ENCODE results near the gene SH3PXD2A. TPM values are rescaled to one million over a fixed set of nuclear protein-coding genes. Genes with fewer than 3 reads are reported as not detected.

Gene SH3PXD2A
- total RNA-seq, 1 donor from 2014 or later = 12.2 TPM

DNA sequence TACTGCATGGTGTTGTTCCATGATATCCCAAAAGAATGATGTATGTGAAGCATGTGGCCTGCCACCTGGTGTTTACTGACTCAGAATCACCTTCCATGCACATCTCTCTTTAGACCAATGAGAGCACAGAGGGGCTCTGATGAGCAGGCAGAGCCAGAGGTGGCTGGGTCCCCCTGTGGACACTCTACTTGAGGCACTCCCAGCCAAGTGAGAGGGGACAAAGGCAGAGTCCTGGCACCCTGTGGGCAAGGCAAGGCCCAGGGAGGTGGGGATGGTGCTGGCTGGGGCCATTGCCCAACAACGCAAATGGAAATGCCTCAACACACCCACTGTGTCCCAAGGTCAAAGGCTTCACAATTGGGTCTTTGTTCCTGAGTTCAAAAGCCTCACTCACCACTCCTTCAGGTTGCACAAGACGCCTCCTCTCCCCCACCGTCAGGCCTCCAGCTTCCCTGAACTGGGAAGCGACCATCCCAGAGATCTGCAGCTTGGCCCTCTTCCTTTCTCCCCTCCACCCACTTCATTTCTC, 197.3 kb downstream of the SH3PXD2A start:
- TF ChIP-seq, protein P1, sequence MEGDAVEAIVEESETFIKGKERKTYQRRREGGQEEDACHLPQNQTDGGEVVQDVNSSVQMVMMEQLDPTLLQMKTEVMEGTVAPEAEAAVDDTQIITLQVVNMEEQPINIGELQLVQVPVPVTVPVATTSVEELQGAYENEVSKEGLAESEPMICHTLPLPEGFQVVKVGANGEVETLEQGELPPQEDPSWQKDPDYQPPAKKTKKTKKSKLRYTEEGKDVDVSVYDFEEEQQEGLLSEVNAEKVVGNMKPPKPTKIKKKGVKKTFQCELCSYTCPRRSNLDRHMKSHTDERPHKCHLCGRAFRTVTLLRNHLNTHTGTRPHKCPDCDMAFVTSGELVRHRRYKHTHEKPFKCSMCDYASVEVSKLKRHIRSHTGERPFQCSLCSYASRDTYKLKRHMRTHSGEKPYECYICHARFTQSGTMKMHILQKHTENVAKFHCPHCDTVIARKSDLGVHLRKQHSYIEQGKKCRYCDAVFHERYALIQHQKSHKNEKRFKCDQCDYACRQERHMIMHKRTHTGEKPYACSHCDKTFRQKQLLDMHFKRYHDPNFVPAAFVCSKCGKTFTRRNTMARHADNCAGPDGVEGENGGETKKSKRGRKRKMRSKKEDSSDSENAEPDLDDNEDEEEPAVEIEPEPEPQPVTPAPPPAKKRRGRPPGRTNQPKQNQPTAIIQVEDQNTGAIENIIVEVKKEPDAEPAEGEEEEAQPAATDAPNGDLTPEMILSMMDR (IDR thresholded peaks at IDR 0.05; ENCODE audit: insufficient read depth, low read length, poor library complexity, severe bottlenecking) = no peak
- Histone ChIP-seq H3K4me3 (ENCODE audit: low read depth, low read length) (no peak overlapping the region), H3K27me3 (ENCODE audit: control insufficient read depth, insufficient read depth, low read length) (no peaks in the 10 kb centered on the region), H3K36me3 (ENCODE audit: control insufficient read depth, insufficient read depth, low read length) (no peaks in the 10 kb centered on the region)
- DNase-seq (ENCODE audit: low read depth) = no peak

DNA sequence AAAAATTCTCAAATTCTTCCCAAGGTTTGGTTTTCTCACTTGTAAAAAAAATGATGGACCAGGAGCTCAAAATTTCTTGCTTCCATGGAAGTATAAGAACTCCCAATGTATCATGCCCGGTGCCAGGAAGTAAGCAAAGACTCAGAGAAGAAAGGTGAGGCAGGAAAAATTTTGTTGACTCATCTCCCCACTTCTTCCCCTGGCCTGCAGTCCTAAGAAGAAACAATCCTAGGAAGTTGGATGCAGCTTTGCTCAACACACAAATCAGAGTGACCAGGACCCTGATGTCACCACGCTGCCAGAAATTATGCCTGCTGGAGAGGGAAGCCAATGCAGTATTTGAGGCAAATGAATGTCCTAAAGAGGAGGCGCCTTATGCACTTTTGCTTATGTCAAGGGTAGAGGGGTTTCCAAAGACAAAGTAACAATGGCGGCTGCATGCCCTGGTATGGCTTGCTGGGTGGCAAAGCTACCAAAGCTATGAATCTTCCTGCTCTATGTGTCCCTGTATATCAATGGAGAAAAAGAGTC, 198.2 kb downstream of the SH3PXD2A start:
- no peak for DNase-seq (ENCODE audit: low read depth)

DNA sequence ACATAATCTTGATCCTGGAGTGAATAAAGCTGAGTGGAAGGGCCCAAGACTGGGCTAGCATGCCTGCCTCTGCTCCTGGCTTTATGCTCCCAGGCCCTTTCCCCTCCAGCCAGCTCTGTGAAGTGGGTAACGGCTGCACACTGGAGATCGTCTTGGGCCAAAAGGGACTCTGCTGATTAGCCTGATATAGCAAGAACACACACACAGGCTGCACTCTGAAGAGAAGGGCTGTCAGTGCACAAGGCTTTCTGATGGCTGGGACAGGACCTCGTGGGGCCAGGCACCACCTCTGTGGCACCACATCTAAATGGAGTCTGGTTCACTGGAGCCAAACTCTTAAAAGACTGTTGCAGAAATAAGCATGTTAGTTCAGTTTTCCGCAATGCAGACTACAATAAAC, 200.5 kb downstream of the SH3PXD2A start:
- no peaks in the 10 kb centered on the region for H3K36me3 ChIP-seq (ENCODE audit: control insufficient read depth, insufficient read depth, low read length)
- DNase-seq (ENCODE audit: low read depth) = no peak
- H3K27me3 ChIP-seq (ENCODE audit: control insufficient read depth, insufficient read depth, low read length) = no peaks in the 10 kb centered on the region
- TF ChIP-seq, protein P1 (IDR thresholded peaks at IDR 0.05; ENCODE audit: insufficient read depth, low read length, poor library complexity, severe bottlenecking) = no peak
- H3K4me3 ChIP-seq (ENCODE audit: low read depth, low read length) = no peak overlapping the region

More for the DNA sequence above, 198.2 kb downstream of the SH3PXD2A start:
- Histone ChIP-seq H3K27me3 (ENCODE audit: control insufficient read depth, insufficient read depth, low read length) (no peaks in the 10 kb centered on the region), H3K36me3 (ENCODE audit: control insufficient read depth, insufficient read depth, low read length) (no peaks in the 10 kb centered on the region), H3K4me3 (ENCODE audit: low read depth, low read length) (no peak overlapping the region)
- TF ChIP-seq, protein P1 (IDR thresholded peaks at IDR 0.05; ENCODE audit: insufficient read depth, low read length, poor library complexity, severe bottlenecking) = no peak

DNA sequence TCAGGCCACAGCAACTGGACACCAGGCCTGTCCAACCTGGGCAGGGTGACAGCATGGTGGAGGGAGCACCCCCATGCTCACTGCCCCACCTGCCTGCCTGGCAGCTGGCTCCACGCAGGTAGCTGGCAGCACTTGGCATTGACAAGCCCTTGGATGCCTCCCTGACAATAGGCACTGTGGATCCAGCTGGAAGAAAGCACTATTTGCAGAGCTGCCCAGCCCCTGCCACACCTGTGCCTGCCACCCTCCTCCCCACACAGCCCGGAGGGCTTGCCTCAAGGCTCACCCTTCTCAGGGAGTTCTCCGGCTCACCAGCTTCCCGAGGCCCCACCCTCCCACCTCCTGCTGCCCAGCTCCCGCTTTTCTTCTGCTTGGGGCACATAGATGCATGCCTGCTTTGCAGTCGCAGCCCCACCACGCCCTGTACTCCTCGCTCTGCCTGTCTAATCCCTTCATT, 201.8 kb downstream of the SH3PXD2A start:
- Histone ChIP-seq H3K4me3 (ENCODE audit: low read depth, low read length) (no peak overlapping the region), H3K36me3 (ENCODE audit: control insufficient read depth, insufficient read depth, low read length) (no peaks in the 10 kb centered on the region), H3K27me3 (ENCODE audit: control insufficient read depth, insufficient read depth, low read length) (no peaks in the 10 kb centered on the region)
- DNase-seq (ENCODE audit: low read depth) = no peak
- TF ChIP-seq, protein P1 (IDR thresholded peaks at IDR 0.05; ENCODE audit: insufficient read depth, low read length, poor library complexity, severe bottlenecking) = no peak

DNA sequence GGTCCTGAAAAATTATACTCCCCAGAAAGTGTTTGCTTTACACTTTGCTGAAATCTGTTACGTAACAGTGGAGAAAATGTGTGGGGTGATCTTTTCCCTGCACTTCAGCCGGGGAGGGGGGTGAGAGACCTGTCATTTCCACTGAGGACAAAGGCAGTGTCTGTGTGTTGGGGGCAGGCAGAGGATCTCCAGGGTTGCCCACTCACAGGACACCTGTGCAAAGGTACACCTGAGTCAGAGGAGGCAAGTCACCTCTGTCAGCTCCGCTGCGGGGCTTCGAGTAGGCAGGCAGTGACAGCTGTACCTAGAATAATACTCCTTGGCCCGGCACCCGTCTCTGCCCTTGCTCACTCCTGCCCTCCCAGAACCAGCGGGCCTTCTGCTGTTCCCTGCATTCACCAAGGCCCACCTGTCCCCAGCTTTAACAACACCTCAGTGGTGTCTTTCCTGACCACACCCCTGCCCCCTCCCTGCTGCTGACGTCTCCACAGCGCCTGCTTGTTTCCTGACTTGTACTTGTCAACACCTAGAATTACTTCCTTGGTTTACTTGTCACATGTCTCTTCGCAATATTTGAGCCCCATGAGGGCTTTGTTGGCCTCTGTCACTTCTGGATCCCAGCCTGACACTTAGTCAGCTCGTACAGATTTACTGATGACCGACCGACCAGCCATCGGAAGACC, 202.6 kb downstream of the SH3PXD2A start:
- no peaks in the 10 kb centered on the region for H3K27me3 ChIP-seq (ENCODE audit: control insufficient read depth, insufficient read depth, low read length)
- TF ChIP-seq, protein P1 (IDR thresholded peaks at IDR 0.05; ENCODE audit: insufficient read depth, low read length, poor library complexity, severe bottlenecking) = no peak

More for the DNA sequence above, 202.6 kb downstream of the SH3PXD2A start:
- DNase-seq (ENCODE audit: low read depth) = no peak
- Histone ChIP-seq H3K36me3 (ENCODE audit: control insufficient read depth, insufficient read depth, low read length) (no peaks in the 10 kb centered on the region), H3K4me3 (ENCODE audit: low read depth, low read length) (no peak overlapping the region)
